Activated CD4-positive, alpha-beta T cell treated with anti-CD3 and anti-CD28 coated beads, Interleukin-2, amount 10 ng/mL, durations not matched to agents 24 days and 14 days (primary cell): ENCODE results near the gene SDK2. TPM values are rescaled to one million over a fixed set of nuclear protein-coding genes. Genes with fewer than 3 reads are reported as not detected.

ENCODE experiments used
- DNase-seq: peaks from one replicate; pipeline ENCODE4 v3.0.0; 2022
- H3K27ac Mint-ChIP-seq: one replicate; pipeline ENCODE4 v1.8.0; 2022; ENCODE audit warnings: mild to moderate bottlenecking, mixed read lengths
- H3K27me3 Mint-ChIP-seq: one replicate; pipeline ENCODE4 v1.8.0; 2022; ENCODE audit warnings: mixed read lengths
- H3K36me3 Mint-ChIP-seq: one replicate; pipeline ENCODE4 v1.8.0; 2022; ENCODE audit warnings: low read depth, mild to moderate bottlenecking, mixed read lengths
- H3K4me1 Mint-ChIP-seq: one replicate; pipeline ENCODE4 v1.8.0; 2021; ENCODE audit warnings: mixed read lengths
- H3K4me3 Mint-ChIP-seq: one replicate; pipeline ENCODE4 v1.8.0; 2022; ENCODE audit warnings: mild to moderate bottlenecking, moderate library complexity, mixed read lengths
- H3K9me3 Mint-ChIP-seq: one replicate; pipeline ENCODE4 v1.8.0; 2021; ENCODE audit warnings: mixed read lengths
- intact Hi-C: fragments of 100-400 bp; cut with micrococcal nuclease; formaldehyde crosslinking; loops from one replicate; pipeline ENCODE4 v1.15.1; 2023
- total RNA-seq: library from RNA; stranded (reverse); gene quantifications from 2 replicates; pipeline ENCODE4 v1.2.3, GENCODE V29; 2022

The SDK2 gene
- total RNA-seq, 1 donor from 2014 or later: 0.42 TPM

DNA sequence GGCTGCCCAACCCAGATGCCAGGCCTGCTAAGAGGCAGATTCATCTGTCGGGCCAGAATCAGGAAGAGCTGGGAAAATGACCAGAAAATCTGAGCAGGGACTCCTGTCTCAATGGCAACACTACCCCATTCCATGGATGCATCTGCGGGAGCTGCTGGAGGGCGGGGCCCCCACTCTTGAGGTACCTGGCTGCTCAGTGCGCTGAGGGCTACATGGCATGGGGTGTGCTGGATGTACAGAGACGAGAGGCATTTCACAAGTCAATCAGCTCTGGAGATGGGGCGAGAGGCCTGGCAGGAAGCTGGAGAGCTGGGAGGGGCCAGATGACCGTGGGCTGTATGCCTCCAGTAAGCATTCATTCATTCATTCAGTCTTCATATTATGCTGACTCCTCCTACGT is 6.4 kb downstream of the SDK2 start:
- peaks cover 24% of the 10 kb centered on the region for H3K27me3 Mint-ChIP-seq
- H3K9me3 Mint-ChIP-seq: no peaks in the 10 kb centered on the region
- no peak overlapping the region for H3K27ac Mint-ChIP-seq
- H3K4me3 Mint-ChIP-seq: no peak overlapping the region
- no peak for DNase-seq
- peaks cover 9% of the 10 kb centered on the region for H3K4me1 Mint-ChIP-seq
- intact Hi-C loops: no loop called here
- H3K36me3 Mint-ChIP-seq: peaks cover 3% of the 10 kb centered on the region

DNA sequence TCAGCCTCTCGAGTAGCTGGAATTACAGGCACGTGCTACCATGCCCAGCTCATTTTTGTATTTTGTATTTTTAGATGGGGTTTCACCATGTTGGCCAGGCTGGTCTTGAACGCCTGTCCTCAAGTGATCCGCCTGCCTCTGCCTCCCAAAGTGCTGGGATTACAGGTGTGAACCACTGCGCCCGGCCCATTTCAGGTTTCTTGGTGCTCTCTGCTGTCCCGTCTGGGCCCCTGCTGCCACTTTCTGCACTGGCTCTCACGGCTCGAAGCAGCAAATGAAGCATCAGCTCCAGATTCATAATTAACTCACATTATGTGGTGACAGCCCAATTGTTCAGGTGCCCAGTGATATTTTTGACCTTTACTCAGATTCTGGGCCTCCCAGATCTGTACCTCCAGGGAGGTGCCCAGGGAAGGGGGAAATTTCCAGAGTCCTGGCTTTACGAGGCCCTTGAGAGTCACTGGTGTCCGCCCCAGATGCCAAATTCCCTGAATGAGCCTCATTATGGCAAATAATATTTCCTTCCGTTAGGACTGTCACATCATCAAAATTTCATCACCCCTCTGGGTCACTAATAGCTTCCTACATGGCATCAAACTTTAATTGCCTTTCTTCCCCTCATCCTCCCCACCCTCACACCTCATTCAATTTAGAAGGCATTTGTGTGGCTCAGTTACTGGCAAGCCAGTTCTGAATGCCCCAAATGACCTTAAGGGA is 9.0 kb downstream of the SDK2 start:
- DNase-seq: no peak
- H3K4me1 Mint-ChIP-seq: no peaks in the 10 kb centered on the region
- no peak overlapping the region for H3K27ac Mint-ChIP-seq
- peaks cover 3% of the 10 kb centered on the region for H3K36me3 Mint-ChIP-seq
- no peak overlapping the region for H3K4me3 Mint-ChIP-seq
- intact Hi-C loops: no loop called here
- no peaks in the 10 kb centered on the region for H3K9me3 Mint-ChIP-seq
- peaks cover 6% of the 10 kb centered on the region for H3K27me3 Mint-ChIP-seq

DNA sequence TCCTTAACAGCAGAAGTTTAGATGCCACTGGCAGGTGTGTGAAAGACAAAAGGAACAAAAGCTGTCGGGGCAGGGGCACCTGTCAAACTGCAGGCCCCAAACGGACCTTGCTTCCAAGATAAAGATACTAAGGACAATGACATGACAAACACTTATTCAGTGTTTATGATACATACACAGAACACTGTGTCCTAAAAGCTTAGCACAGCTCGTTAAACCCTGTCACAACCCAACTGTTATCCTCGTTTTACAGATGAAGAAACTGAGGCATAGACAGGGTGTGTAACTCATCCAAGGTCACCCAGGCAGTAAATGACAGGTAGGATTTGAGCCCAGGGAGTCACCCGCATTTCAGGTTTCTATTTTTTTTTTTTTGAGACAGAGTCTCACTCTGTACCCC is 9.6 kb downstream of the SDK2 start:
- peaks cover 6% of the 10 kb centered on the region for H3K27me3 Mint-ChIP-seq

DNA sequence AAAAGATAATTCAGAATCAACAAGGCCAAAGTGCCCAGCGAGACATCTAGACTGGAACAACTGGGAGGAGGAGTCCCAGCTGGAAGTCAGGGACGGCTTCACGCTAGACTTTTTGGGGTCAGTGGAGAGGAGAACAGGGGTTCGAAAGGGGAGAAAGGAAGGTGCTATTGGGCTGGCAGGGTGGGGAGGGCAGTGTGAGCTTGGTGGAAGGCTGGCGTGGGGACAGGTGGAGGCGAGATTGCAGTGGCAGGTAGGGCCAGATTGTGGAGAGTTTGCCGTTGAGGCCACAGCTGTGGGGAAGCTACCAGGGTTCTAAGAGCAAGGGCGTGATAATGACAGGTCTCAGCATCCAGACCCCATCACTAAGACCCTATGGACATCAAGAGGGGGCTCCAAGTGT is 10.5 kb downstream of the SDK2 start:
- Mint-ChIP-seq H3K27me3 (peaks cover 6% of the 10 kb centered on the region), H3K27ac (no peak overlapping the region), H3K36me3 (peaks cover 3% of the 10 kb centered on the region), H3K4me1 (peaks cover 4% of the 10 kb centered on the region), H3K4me3 (no peak overlapping the region), H3K9me3 (no peaks in the 10 kb centered on the region)
- DNase-seq: no peak
- intact Hi-C loops: no loop called here

More for the DNA sequence above, 9.6 kb downstream of the SDK2 start:
- no peak for DNase-seq
- H3K4me3 Mint-ChIP-seq: no peak overlapping the region
- H3K27ac Mint-ChIP-seq: no peak overlapping the region
- H3K4me1 Mint-ChIP-seq: no peaks in the 10 kb centered on the region
- no peaks in the 10 kb centered on the region for H3K9me3 Mint-ChIP-seq
- intact Hi-C loops: no loop called here
- H3K36me3 Mint-ChIP-seq: peaks cover 3% of the 10 kb centered on the region

DNA sequence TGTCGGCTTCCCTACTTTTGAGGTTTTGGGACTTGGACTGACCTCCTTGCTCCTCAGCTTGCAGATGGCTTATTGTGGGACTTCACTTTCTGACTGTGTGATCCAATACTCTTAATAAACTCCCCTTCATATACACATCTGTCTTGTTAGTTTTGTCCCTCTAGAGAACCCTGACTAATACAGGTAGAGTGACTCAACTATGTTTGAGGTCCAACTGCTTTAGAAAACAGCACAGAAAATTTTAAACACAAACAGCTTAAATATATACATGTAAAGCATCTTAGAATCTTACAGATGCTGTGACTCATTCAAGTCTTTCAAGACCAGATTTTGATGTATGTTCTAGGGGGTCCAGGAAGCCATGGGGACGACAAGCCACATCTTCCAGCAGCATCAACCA is 11.7 kb downstream of the SDK2 start:
- H3K27ac Mint-ChIP-seq: no peak overlapping the region
- no peak overlapping the region for H3K4me3 Mint-ChIP-seq
- no peak for DNase-seq
- H3K9me3 Mint-ChIP-seq: no peaks in the 10 kb centered on the region
- H3K27me3 Mint-ChIP-seq: peaks cover 6% of the 10 kb centered on the region
- intact Hi-C loops: no loop called here
- H3K36me3 Mint-ChIP-seq: no peaks in the 10 kb centered on the region
- H3K4me1 Mint-ChIP-seq: peaks cover 4% of the 10 kb centered on the region

DNA sequence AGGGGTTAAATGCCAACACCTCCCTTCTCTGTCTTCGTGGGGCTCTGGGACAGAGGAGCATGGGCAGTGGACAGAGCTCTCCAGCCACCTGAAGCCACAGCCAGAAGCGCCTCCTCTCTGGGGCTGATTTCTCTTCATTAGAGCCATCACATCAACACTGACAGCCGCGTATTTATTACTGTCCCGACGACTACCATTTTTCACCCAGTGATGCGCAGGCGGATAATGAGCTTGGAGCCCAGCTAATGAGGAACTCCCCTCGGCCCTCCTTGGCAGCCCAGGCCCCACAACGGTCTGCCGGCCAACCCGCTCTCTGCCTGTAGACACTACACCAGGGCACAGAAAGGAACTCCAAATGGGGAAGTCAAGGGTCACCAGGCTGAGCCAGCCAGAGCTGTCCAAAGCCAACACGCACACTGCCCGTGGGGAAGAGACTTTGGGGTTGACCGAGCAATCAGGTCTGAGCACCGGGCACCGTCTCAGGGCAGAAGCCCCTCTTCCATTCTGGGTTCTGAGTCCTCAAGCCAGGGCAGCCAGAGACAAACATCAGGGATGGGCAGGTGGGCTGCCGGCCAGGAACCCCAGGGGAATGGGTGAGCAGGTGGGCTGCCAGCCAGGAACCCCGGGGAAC is 13.2 kb downstream of the SDK2 start:
- Mint-ChIP-seq H3K36me3 (no peaks in the 10 kb centered on the region), H3K4me1 (peaks cover 4% of the 10 kb centered on the region), H3K9me3 (no peaks in the 10 kb centered on the region), H3K4me3 (no peak overlapping the region), H3K27ac (no peak overlapping the region), H3K27me3 (peaks cover 5% of the 10 kb centered on the region)
- DNase-seq: no peak
- intact Hi-C loops: no loop called here

DNA sequence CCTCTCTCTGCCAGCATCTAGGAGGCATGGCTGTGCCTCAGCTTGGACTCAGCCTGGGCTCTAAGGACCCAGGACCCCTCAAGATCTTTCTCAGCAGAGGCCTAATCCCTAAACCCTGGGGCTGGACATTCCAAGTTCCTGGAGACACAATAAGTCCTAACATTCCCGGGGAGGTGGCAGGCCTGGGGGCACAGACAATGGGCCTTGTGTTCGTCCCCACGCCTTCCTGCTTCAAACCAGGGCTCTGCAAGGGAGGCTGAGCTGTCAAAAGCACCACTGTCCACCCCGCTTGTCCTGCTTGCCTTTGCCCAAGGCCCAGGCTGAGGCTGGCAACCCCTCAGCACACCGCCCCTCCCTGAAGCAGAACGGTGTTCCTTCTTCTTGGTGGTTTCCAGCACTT is 13.7 kb downstream of the SDK2 start:
- no peak for DNase-seq
- Mint-ChIP-seq H3K36me3 (no peaks in the 10 kb centered on the region), H3K27me3 (peaks cover 3% of the 10 kb centered on the region), H3K9me3 (no peaks in the 10 kb centered on the region), H3K4me1 (peaks cover 4% of the 10 kb centered on the region), H3K27ac (no peak overlapping the region), H3K4me3 (no peak overlapping the region)
- intact Hi-C loops: no loop called here

DNA sequence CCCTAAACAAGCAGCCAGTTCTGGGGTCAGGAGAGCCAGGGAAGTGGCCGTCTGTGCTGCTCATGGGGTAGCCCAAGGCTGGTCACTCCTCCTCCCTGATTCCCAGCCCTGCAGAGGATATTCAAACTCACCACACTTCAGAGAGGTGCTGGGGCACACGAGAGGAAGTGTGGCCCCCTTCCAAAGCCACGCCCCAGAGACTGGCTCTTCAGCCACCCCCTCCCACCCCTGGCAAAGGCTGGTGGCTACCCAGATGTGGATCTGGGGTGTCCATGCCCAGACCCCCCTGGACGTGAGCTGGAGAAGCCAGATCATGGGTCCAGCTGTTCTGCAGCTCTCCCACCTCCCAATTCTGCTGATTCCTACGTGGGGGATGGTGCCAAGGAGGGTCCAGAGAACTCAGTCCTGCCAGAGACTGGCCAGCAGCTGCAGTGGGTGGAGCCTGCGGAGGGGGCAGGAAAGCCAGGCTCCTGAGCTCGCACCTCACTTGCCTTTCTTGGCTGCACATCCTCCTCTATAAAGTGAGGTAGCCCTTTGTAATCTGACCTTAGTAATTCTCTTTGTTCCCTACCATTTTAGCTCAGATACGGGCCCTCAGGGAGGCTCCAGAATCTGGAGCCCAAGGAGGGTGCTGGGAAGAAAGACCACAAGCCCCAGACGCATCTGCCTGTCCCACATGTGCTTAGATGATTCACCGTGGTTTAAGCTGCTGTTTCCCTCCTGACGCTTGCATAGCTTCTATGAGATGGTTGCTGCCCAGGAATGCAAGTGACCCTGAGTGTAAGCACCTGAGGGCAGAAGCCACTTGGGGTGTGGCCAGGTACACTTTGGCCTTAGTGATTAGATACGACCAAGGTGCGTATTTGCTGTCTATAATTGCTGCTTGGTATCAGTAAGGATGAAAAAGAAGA is 15.3 kb downstream of the SDK2 start:
- DNase-seq: no peak
- H3K27ac Mint-ChIP-seq: no peak overlapping the region
- H3K27me3 Mint-ChIP-seq: peaks cover 2% of the 10 kb centered on the region
- intact Hi-C loops: no loop called here
- H3K4me3 Mint-ChIP-seq: no peak overlapping the region
- H3K4me1 Mint-ChIP-seq: peaks cover 4% of the 10 kb centered on the region
- no peaks in the 10 kb centered on the region for H3K9me3 Mint-ChIP-seq
- no peaks in the 10 kb centered on the region for H3K36me3 Mint-ChIP-seq

DNA sequence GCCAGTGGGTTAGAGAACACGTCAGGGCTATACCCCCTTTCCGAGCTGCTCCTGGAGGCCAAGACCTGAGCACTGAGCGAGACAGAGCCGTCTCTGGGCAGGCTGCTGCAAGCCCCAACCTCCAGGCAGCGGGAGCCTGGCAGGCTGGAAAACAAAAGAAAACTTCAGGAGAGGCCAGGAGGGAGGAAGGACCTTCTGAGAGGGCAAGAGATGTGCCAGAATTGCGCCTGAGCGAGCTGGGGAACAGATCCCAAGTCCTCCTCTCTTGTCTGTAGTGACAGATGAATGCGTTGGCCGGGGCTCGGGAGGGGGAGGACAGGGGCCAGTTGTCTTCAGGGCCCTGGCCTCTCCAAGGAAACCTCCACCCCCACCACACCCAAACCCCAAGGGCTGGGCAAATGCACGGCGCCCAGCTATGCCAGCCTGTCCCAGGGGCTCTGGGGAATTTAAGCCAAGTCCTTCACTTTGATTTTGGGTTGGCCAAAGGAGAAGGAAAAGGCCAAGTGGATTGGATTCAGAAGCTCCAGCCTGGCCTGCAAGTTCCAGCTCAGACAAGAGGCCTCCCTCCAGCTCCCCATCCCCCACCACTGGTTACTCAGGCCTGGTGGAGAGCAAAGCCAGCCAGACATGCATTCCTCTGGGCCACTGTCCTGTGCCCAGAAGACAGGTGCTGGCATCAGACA is 18.1 kb downstream of the SDK2 start:
- Mint-ChIP-seq H3K9me3 (no peaks in the 10 kb centered on the region), H3K36me3 (no peaks in the 10 kb centered on the region), H3K27me3 (peaks cover 4% of the 10 kb centered on the region), H3K4me3 (no peak overlapping the region), H3K4me1 (peaks cover 4% of the 10 kb centered on the region), H3K27ac (no peak overlapping the region)
- no peak for DNase-seq
- intact Hi-C loops: no loop called here

DNA sequence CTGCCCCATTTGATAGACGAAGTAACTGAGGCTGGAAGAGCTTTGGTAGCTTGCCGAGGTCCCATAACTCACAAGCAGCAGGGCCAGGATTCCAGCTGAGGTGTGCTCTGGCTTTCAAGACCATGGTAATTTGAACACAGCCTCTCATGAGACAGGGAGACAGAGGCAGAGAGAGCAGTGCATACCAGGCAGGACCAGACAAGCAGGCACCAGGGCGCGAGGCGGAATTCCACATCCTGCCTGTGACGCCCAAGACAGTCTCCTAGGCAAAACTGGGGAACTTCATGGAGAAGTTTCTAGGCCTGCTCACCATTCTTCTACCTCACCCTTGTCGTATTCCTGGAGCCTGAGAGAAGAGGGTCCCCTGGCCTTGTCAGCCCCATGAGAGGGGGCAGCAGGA is 19.2 kb downstream of the SDK2 start:
- DNase-seq: no peak
- H3K36me3 Mint-ChIP-seq: no peaks in the 10 kb centered on the region
- no peak overlapping the region for H3K4me3 Mint-ChIP-seq
- intact Hi-C loops: no loop called here
- no peak overlapping the region for H3K27ac Mint-ChIP-seq
- peaks cover 15% of the 10 kb centered on the region for H3K27me3 Mint-ChIP-seq
- no peaks in the 10 kb centered on the region for H3K9me3 Mint-ChIP-seq
- peaks cover 4% of the 10 kb centered on the region for H3K4me1 Mint-ChIP-seq

DNA sequence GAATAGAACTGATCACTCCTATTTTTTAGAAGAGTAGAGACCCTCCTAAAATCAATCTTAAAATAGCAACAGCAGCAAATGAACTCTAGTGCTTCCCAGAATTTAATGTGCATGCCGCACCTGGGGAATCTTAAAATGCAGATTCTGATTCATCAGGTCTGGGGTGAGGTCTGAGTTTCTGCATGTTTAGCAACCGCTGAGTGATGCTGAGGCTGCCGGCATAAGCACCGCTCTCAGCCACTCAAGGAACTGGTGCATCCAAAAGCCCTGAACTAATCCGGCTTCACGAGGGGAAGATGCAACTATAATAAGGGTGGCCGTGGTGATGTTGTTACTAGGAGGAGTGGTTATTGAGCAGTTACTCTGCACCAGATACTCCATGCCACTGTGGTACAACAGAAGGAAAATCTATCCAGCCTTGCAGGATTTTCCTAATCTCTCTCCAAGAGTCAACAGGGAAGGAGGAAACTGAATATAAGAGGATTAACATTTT is 19.7 kb downstream of the SDK2 start:
- peaks cover under 1% of the 10 kb centered on the region for H3K9me3 Mint-ChIP-seq
- no peak overlapping the region for H3K4me3 Mint-ChIP-seq
- H3K27ac Mint-ChIP-seq: no peak overlapping the region
- peaks cover under 1% of the 10 kb centered on the region for H3K36me3 Mint-ChIP-seq
- intact Hi-C loops: no loop called here
- peaks cover 3% of the 10 kb centered on the region for H3K4me1 Mint-ChIP-seq
- DNase-seq: no peak
- peaks cover 16% of the 10 kb centered on the region for H3K27me3 Mint-ChIP-seq

DNA sequence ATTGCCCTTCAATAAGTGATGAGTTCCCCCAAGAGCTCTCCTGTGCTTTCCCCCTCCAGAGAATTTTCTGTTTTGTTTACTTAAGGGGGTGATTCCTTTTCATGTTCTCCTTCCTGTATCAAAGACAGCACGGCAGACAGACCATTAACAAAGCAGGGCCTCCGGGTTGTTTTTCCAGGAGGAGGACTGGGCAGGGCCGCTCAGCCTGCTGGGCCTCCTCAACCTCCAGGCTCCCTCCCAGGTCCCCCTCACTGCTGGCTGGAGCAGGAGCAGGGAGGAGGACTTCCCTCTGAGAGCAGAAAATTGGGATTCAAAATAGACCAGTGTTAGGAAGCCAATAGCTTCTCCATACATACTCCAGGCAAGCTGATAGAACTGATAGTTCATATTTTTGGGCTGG is 20.4 kb downstream of the SDK2 start:
- no peak for DNase-seq
- Mint-ChIP-seq H3K27ac (no peak overlapping the region), H3K4me3 (no peak overlapping the region), H3K36me3 (peaks cover 3% of the 10 kb centered on the region), H3K27me3 (peaks cover 20% of the 10 kb centered on the region), H3K4me1 (no peaks in the 10 kb centered on the region), H3K9me3 (peaks cover 5% of the 10 kb centered on the region)
- intact Hi-C loops: no loop called here

DNA sequence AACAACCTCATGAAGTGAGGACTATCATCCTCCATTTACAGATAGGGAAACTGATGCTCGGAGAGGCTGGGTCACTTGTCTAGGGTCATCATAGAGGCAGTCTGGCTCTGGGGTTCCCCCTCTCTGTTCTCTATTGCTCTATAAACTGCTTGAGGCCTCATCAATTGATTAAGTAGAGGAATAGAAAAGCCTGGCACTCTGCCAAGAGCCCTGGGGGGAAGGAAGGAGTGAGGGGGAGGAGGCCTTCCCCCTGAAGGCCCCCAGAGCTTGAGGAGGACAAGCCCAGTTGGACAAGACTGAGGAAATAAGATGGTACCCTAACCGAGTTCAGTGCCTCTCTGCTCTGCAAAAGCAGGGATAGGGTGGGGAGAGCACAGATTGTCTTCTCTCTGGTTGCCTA is 21.0 kb downstream of the SDK2 start:
- intact Hi-C loops: no loop called here
- Mint-ChIP-seq H3K9me3 (peaks cover 5% of the 10 kb centered on the region), H3K4me1 (no peaks in the 10 kb centered on the region), H3K27ac (no peak overlapping the region), H3K27me3 (peaks cover 20% of the 10 kb centered on the region), H3K4me3 (no peak overlapping the region), H3K36me3 (peaks cover 3% of the 10 kb centered on the region)
- no peak for DNase-seq
